ENCODE results near the gene DIAPH2.

The DIAPH2 gene

GRCh38 chrX:96752781-96753180, 68.1 kb downstream of the DIAPH2 start:
- TF ChIP-seq ZC3H10 (CRISPR knock-in tag; IDR thresholded peaks at IDR 0.05) (no peak), CREB5 (CRISPR knock-in tag; IDR thresholded peaks at IDR 0.05; ENCODE audit: low read depth) (no peak), CSRNP3 (CRISPR knock-in tag; IDR thresholded peaks at IDR 0.05) (no peak), SNAI2 (CRISPR knock-in tag; IDR thresholded peaks at IDR 0.05) (no peak), ISL1 (CRISPR knock-in tag; IDR thresholded peaks at IDR 0.05) (no peak), PATZ1 (CRISPR knock-in tag; IDR thresholded peaks at IDR 0.05; ENCODE audit: borderline replicate concordance) (no peak), ZNF70 (CRISPR knock-in tag; IDR thresholded peaks at IDR 0.05) (no peak), GLIS3 (CRISPR knock-in tag; IDR thresholded peaks at IDR 0.05) (no peak), RARB (CRISPR knock-in tag; IDR thresholded peaks at IDR 0.05) (no peak), TOX (CRISPR knock-in tag; IDR thresholded peaks at IDR 0.05; ENCODE audit: borderline replicate concordance) (no peak), PPARA (CRISPR knock-in tag; IDR thresholded peaks at IDR 0.05; ENCODE audit: borderline replicate concordance) (no peak), ESRRG (CRISPR knock-in tag; IDR thresholded peaks at IDR 0.05) (no peak), TCF4 (CRISPR knock-in tag; IDR thresholded peaks at IDR 0.05; ENCODE audit: borderline replicate concordance) (no peak), OSR1 (CRISPR knock-in tag; IDR thresholded peaks at IDR 0.05) (no peak), ZNF8 (CRISPR knock-in tag; IDR thresholded peaks at IDR 0.05) (no peak), TSHZ2 (CRISPR knock-in tag; IDR thresholded peaks at IDR 0.05) (no peak), ZFP30 (CRISPR knock-in tag; IDR thresholded peaks at IDR 0.05) (no peak), ZNF565 (CRISPR knock-in tag; conservative IDR thresholded peaks at IDR 0.05; ENCODE audit: low read depth) (no peak)
- ATAC-seq = no peak

GRCh38 chrX:96753230-96753629, 68.6 kb downstream of the DIAPH2 start:
- TF ChIP-seq ZNF565 (CRISPR knock-in tag; conservative IDR thresholded peaks at IDR 0.05; ENCODE audit: low read depth) (no peak), BACH2 (CRISPR knock-in tag; IDR thresholded peaks at IDR 0.05; ENCODE audit: borderline replicate concordance) (no peak)
- ATAC-seq = no peak

- no peak for TF ChIP-seq GLIS3 (CRISPR knock-in tag; IDR thresholded peaks at IDR 0.05)
- TF ChIP-seq ESRRG (CRISPR knock-in tag; IDR thresholded peaks at IDR 0.05) = no peak
- TF ChIP-seq ZFP3 (CRISPR knock-in tag; IDR thresholded peaks at IDR 0.05) = no peak
- no peak for TF ChIP-seq ARNTL (CRISPR knock-in tag; IDR thresholded peaks at IDR 0.05; ENCODE audit: borderline replicate concordance, low read depth)
- TF ChIP-seq RARB (CRISPR knock-in tag; IDR thresholded peaks at IDR 0.05) = no peak
- TF ChIP-seq TOX (CRISPR knock-in tag; IDR thresholded peaks at IDR 0.05; ENCODE audit: borderline replicate concordance) = no peak
- TF ChIP-seq CSRNP3 (CRISPR knock-in tag; IDR thresholded peaks at IDR 0.05) = no peak
- TF ChIP-seq CSDC2 (CRISPR knock-in tag; IDR thresholded peaks at IDR 0.05) = no peak
- no peak for TF ChIP-seq ZNF70 (CRISPR knock-in tag; IDR thresholded peaks at IDR 0.05)
- no peak for TF ChIP-seq ZFP30 (CRISPR knock-in tag; IDR thresholded peaks at IDR 0.05)
- TF ChIP-seq OSR1 (CRISPR knock-in tag; IDR thresholded peaks at IDR 0.05) = no peak
- no peak for TF ChIP-seq TCF4 (CRISPR knock-in tag; IDR thresholded peaks at IDR 0.05; ENCODE audit: borderline replicate concordance)
- TF ChIP-seq ZNF8 (CRISPR knock-in tag; IDR thresholded peaks at IDR 0.05) = no peak
- TF ChIP-seq ZNF565 (CRISPR knock-in tag; conservative IDR thresholded peaks at IDR 0.05; ENCODE audit: low read depth) = no peak
- TF ChIP-seq PPARA (CRISPR knock-in tag; IDR thresholded peaks at IDR 0.05; ENCODE audit: borderline replicate concordance) = no peak
- TF ChIP-seq SNAI2 (CRISPR knock-in tag; IDR thresholded peaks at IDR 0.05) = no peak
- no peak for ATAC-seq
These were observed 71.8 kb downstream of the DIAPH2 start for GRCh38 chrX:96756491-96756890.
